COR-L47 (cell line): ENCODE measurements around the gene POC1A.

ENCODE experiments used
- DNase-seq: peaks from one replicate; lab custom pipeline; 2025; lab: John Stamatoyannopoulos, UW

Gene POC1A

DNA sequence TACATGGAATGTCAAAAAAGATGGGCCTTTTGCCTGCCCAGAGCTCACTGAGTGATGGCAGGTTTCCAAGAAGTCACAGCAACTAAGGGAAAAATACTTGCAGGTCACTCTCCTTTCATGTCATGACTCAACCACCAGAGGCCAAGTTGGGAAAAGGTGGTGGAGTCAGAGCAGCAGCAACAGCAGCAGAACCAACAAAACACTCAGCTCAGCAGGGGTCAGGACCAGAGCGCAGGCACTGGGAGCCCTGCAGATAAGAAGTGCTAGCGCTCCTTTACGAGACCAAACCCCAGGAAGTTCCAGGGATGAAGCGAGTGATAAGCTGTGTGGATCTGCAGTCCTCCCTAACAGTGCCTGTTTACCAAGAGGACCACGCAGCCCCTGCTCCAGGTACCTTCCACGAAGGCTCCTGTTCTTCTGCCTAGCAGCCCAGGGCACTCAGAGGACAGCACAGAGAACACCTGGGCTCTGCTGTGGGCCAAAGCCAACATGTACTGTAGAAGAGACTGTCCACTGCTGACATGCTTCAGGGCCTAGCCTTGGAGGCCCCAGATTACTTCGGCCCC is 26.0 kb downstream of the POC1A start:
- no peak for DNase-seq

DNA sequence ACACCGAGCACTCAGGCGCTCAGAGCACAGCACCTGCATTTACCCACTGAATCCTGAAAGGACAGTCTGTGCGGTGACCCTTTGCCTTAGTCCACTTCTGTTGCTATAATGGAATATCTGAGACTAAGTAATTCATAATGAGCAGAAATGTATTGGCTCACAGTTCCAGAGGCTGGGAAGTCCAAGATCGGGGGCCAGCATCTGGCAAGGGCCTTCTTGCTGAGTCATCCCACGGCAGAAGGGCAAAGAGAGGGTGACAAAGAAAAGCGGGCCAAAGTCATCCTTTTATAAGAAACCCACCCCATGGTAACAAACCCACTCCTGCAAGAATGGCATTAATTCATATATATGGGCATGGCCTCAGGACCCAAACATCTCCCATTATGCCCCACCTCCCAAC is 27.7 kb downstream of the POC1A start:
- no peak for DNase-seq

DNA sequence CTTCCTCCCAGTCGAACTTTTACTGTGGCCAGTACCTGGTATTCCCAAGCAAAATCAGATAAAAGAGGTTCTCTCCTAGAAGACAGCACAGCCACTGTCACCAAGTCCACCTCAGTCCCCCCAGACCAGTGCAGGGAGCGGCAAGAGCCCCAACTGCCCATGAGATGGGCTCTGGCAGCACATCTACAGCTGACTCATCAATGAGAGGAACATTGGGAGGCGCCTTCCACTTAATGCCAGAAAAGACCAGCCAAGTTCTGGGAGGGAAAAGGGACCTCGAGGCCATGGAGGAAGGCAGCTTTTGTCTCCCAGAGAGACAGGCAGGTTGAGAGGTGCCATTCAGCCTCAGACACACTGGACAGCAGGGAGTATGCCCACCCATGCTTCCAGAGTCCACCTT is 28.2 kb downstream of the POC1A start:
- DNase-seq: no peak

DNA sequence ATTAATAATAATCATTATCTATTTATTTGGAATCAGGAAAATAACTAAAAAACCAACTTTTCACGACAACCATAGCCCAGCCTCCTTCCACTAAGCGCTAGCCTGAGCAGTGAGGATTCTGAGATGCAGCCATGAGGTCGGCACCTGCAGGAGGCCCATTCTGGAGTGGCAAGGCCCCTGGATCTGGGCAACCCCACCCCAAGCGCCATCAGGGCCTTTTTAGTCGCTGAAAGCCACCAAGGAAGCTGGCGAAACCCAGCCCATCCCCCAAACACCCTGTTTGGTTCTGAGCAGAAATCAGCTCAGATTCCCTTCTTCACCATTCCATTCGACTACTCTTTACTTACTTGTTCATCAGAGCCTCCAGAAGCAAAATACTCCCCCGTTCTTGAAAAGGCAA is 29.5 kb downstream of the POC1A start:
- no peak for DNase-seq

DNA sequence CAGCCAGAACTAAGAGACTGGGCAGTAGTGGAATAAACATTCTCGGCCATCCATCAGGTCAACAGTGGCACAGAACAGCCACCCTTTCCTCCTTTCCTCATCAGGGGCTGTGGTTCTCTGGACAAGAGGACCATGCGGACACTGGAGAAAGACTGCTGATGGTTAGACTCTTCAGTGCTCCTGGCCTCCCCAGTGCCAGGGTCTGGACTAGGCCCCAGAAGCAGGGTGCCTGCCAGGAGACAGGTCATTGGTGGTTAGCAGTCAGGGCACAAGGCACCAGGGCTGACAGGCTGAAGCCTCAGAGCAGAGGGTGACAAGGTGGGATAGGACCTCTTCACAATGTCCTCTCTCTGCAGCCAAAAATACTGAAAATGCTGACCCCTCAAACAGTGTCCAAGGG is 30.1 kb downstream of the POC1A start:
- DNase-seq: no peak

DNA sequence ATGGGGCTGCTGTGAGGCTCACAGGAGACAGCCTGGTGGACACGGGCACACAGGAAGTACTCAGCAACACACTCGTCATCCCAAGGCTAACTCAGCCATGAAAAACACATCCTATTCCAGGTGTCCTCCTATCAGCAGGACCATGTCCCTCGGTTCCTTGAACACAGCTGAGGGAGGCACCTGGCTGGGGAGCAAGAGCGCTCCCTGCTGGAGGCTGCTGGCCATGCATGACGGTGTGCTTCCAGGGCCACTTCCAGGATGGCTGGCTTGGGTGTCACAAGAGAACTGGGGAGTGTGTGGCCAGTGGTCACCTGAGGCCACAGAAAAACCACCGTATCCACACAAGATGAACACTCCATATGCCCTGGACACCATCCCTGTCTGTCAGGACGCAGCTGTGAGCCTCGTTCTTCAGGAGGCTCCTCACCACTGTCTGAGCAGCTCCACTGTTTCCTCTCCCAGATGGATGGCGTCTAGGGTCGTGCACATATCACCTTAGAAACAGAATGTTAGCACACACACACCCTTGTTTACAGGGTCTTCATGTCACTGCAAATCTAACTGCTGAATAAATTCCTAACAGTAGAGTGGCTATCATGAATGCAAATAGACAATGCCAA is 31.0 kb downstream of the POC1A start:
- DNase-seq: no peak

DNA sequence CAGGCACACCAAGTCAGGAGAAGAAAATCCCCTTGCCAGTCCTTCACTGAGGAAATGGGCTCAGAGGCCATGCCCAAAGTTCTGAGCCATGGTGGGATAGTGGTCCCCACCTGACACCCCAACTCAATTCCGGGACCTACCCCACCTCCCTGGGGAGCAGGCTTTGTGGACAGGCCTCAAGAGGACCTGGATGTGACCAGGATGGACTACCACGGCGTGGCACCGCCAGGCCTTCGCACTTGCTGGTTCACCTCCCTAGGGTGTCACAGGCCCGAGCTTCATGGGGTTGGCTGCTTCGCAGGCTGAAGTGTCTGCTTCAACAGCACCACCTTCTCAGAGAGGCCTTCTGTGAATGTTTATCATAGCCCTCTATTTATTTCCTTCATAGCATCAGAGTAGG is 31.7 kb downstream of the POC1A start:
- no peak for DNase-seq

DNA sequence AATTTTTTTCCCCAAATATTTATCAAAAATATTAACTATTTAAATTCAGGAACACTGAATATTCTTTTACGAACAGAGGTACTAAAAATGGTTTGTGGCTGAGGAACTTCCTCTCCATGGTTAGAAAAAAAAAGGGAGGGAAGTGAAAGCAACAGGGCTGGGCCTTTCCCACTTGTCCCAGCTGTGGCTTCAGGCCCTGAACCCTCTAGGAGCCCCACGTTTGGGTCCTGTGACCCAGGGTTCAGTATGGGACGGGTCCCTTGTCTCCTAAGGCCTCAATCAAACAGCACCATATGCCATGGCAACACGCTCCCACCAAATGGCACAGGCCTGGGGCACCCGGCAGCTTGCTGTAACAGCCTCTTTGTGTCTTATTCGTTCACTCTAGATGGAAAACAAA is 32.4 kb downstream of the POC1A start:
- DNase-seq: no peak

DNA sequence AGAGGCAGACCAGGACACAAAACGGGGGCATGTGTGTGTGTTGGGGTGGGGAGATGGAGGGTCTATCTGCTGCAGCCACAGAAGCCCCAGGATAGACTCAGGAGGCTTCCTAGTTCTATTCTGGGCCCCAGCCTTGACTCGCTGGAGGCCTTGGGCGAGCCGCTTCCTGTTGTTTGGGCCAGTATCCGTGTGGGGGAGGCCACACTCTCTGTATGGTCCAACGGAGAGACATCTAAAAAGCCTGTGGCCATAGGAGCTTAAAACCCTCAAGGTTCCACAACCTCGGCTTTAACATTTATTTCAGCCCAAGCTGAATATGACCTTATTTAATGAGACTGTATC is 32.8 kb downstream of the POC1A start:
- no peak for DNase-seq

DNA sequence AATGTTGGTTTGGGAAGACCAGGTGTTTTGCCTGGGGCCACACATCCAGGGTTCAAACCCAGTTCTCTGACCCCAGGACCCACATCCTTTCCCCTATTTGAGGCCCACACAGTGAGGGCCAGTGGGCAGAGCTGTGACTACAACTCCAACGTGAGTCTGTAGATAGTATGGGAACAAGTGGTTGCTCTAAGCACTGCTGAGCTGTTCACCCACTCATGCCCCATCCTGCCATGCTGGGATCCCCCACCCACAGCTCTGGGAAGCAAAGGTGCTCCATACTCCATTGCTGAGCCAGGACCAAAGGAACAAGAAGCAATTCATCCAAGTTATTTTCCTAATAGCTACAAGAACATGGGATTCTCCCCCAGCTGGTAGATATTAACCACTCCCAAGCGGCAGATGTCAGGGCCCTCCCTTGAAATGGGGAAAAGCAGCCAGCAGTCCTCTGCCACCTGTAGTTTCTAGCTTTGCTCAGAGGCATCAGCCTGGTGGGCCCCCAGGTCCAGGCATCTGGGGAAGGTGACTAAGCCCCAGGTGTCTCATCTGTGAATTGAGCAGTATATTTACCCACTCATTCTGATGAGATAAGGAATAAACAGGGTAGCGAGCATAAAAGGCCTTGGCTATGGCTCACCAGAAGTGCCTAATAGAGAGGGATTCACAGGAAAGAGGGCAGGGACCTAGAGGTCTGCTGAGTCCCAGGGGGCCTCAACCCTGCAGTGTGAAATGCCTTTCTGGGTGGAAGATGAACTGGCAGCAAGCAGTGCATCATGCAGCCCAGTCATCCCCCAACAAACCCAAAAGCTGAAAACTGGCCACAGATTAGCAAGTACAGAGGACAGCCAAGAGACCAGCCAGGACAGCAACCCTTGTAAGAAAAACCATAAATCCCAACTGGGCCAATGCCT is 33.4 kb downstream of the POC1A start:
- DNase-seq: no peak

DNA sequence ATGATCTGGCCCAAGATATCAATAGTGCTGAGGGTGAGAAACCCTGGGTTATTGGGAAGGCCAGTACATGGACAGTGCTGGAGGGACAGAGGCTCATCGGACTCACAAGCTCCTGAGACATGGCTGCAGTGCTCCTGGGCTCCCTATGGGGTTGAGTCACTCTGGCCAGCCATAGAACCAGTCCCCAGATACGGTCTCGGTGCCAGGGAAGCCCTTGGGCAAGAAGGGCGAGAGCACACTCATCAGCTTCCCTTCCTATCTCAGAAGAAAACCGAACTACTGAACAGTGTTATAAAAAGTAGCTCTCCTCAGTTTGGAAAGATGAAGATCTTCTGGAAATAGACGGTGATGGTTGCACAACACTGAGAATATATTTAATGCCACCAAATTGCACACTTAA is 34.4 kb downstream of the POC1A start:
- DNase-seq: no peak

DNA sequence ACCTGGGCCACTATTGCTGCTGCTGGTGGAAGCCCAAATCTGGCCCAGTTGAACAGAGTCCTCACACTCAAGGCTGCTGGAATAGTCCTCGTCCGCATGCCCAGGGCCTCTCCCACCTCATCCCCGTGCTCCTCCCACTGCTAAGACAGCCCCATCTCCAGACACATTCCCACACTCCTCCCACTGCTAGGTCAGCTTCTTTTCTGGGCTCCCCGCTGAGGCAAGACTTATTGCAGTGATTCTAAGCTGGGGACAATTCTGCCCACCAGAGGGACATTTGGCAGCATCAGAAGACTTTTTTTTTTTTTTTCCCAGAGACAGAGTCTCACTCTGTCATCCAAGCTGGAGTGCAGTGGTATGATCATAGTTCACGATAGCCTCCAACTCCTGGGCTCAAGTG is 35.1 kb downstream of the POC1A start:
- no peak for DNase-seq

DNA sequence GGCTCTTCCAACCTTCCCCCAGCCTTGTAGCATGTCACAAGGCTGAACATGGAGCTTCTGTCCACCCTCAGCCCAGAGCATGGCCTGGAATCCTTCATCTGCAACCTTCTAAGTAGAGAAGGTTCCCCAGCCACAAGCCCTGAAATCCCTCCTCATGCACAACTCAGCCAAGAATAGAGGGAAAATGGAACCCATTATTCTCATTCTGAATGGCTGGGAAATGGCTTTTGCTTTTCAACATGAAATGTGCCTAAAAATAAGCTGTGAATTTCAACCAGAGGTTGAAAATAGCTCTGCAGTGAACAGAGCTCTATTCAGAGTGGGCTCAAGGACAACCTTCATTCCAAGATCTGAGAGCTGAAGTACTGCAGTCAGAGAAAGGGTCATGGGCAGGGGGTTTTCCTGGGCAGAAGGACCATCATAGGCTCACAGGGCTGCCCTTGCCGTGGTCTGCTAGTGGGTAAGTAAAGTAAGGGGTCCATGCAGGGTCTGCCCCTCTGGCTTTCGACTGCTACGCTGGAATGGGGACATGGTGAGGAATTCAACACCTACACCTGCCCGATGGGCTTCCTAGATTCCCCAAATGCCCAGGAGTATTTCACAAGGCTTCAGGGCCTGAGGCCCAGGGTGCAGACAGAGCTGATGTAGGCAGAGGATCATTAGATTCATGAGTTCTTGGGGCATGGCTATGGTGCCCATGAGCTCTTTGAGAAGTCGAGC is 35.9 kb downstream of the POC1A start:
- no peak for DNase-seq

DNA sequence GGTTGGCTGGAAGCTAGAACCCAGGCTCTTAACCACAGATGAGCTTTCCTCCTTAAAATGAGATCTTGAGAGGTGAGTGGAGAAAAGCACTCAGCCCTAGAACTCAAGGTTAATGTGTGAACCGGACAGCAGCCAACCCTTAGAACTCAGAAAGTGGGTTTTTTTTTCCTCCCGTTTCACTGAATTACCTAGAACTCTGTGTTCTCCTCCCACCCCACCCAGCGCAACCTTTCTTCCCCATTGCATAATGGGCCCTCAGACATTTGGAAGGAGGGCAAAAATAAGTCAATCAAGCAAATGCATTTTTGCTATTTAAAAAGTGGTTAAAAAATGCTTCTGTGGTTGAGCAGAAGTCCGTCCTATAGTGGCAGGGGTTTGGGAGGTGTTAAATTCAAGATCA is 36.7 kb downstream of the POC1A start:
- DNase-seq: no peak

DNA sequence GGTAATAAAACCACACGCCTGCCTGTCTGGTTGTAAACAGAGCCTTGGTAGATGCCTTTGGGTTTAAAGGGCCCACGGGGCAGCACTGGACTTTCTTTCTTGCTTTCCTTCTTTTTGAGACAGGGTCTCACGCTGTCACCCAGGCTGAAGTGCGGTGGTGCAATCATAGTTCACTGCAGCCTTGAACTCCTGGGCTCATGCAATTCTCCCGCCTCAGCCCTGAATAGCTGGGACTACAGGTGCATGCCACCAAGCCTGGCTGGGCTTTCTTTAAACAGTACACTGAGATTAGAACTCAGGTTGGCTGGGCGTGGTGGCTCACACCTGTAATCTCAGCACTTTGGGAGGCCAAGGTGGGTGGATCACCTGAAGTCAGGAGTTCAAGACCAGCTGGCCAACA is 42.2 kb downstream of the POC1A start:
- no peak for DNase-seq

DNA sequence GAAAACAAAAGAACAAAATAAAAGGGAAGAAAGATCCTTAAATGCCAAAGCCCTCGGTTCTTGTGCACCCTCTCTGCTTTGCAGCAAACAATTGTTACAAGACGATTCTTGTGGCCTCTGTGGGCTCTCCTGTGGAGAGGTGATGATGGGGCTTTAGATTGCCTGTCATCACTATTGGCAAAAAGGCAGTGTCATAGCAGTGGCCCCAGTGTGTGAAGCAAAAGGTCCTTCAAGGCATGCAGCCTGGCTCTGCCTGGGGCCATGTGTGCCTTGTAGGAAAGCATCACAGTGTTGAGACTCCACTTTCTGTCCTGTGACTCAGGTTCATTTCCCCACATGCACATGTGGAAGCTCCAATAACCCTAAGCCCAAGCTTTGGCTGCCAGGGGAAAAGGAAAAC is 43.7 kb downstream of the POC1A start:
- no peak for DNase-seq

DNA sequence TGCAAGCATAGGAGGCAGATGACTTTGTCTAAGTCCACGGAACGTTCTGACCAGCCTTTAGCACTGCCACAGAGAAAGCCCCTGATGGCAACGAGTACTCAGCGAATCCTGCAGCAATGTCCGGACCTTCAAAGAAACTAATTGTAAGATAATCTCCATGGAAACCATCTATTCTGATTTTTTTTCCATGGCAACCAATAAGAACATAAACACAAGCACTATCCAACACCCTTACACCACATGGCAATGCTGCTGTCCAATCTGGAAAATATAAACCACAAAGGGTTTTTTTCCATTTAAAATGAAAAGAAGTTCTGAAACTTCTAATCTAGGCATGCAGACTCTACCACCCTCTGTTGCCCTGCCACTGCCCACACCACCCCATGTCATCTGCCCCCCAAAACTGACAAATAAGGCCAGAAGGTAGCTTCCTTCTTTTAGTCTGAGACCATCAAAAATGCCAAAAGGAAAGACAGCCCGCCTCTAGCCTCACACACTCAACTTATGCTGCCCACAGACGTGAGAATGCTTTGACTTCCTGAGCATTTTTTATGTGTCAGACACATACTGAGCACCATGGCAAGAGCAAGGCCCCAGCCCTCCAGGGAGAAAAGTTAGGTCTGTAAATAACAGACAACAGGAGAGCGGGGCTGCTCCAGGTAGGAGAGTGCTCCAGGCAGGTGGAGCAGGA is 44.5 kb downstream of the POC1A start:
- DNase-seq: no peak

DNA sequence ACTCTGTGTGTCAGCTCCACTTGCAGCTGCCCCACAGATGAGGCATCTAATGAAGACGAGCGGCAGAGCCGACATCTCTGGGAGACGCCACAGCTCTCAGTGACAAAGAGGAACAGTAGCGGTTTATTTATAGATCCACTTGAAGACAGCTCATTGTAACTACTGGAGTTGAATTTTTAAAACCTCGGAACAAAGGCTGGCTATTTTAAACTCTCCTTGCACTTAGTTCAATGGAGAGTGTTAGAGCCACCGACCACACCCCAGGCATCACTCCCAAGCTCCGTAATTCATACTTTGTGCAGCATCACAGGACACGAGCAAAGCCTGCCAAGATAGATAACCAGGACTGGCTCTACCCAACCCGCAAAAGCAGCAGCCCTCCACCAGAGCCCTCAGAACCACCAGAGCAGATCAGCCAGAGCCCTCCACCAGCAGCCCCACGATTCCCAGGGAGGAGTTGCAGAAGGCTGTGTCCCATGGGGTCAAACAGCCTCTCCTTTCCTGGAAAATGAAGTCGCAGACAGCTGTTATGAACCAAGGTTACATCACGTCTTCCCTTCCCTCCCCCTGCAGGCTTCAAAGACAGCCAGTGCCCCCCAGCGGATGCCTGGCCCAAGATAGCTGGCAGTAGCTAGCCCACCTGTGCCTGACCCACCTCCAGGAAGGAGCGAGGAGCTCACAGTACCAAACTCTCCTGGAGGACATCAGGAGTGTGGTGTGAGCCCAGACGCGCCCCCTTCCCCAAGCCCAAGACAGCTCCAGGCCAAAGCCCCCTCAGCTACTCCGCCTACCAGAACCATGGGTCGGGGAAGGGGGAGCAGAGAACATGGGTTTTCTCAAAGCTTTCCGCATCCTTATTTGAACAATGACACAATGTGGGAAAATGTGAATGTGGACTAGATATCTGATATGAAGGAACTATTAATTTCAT is 45.7 kb downstream of the POC1A start:
- no peak for DNase-seq

DNA sequence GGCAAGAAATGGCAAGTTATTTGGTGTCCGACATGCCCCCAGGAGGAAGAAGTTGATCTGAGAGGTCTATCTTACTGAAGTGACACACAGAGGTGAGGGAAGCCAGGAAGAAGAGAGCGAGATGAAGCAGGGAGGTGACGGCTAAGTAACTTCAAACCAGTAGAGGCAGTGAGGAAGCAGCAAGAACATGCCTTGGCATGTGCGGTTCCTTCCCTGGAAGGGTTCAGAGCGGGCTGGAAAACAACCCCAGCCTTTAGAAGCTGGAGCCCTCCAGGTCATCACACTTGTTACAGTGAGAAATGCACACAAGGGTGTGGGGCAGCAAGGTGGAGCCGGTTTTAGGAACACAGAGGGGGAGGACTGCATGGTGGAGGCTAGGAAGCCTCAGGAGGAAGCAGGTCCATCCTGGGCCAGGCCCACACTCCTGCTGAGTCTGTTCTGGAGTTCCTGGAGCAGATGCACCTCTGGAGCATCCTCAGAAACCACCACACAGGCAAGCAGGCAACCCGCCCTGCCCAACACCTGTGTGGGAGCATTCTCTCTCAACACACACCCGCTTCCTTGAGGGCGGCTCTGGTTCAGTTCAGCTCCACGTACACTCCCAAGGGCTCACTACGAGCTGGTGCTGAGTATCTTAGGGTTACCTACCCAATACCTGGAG is 47.1 kb downstream of the POC1A start:
- DNase-seq: no peak
